Left kidney (tissue), 2 donors: ENCODE measurements around the gene MAEA. TPM values are rescaled to one million over a fixed set of nuclear protein-coding genes. Genes with fewer than 3 reads are reported as not detected.
"Not testable (repeated sequence)": the region's sequence is repeated elsewhere in the genome, so short reads cannot be mapped to it uniquely, and the experiment has no call there.

Source experiments
- DNase-seq: peaks from one replicate; pipeline ENCODE4 v3.0.0-alpha.2; 2013
- polyA plus RNA-seq: library from polyadenylated mRNA; unstranded; fragments of 120-200 nt; gene quantifications from one replicate; pipeline ENCODE4 v1.2.1, GENCODE V29; 2013; ENCODE audit not compliant: insufficient read length

MAEA gene
- polyA plus RNA-seq, 1 donor, result 62.7 TPM

- no peak for DNase-seq
Observed at GRCh38 chr4:1321486-1321885, 31.8 kb downstream of the MAEA start.

GRCh38 chr4:1321946-1322650 is 32.4 kb downstream of the MAEA start:
- no peak for DNase-seq

- DNase-seq, result no peak
Observed at GRCh38 chr4:1323280-1323634, 33.6 kb downstream of the MAEA start.

GRCh38 chr4:1323635-1324442 is 34.1 kb downstream of the MAEA start:
- DNase-seq, result no peak

GRCh38 chr4:1324443-1325175 is 34.9 kb downstream of the MAEA start:
- DNase-seq, result not testable (repeated sequence)

- no peak for DNase-seq
Observed at GRCh38 chr4:1325176-1325480, 35.4 kb downstream of the MAEA start.

- no peak for DNase-seq
Observed at GRCh38 chr4:1325681-1326635, 36.3 kb downstream of the MAEA start.

- no peak for DNase-seq
Observed at GRCh38 chr4:1326751-1327525, 37.2 kb downstream of the MAEA start.

GRCh38 chr4:1327526-1328266 is 38.0 kb downstream of the MAEA start:
- DNase-seq, result no peak

- DNase-seq, result no peak
Observed at GRCh38 chr4:1328267-1329155, 38.8 kb downstream of the MAEA start.

- no peak for DNase-seq
Observed at GRCh38 chr4:1329408-1330371, 40.0 kb downstream of the MAEA start.

GRCh38 chr4:1330761-1331590 is 41.3 kb downstream of the MAEA start:
- no peak for DNase-seq

- DNase-seq, result no peak
Observed at GRCh38 chr4:1331591-1332353, 42.1 kb downstream of the MAEA start.

GRCh38 chr4:1332686-1333085 is 43.0 kb downstream of the MAEA start:
- DNase-seq, result no peak

- DNase-seq, result no peak
Observed at GRCh38 chr4:1333256-1333655, 43.6 kb downstream of the MAEA start.

GRCh38 chr4:1333851-1334578 is 44.3 kb downstream of the MAEA start:
- DNase-seq, result not testable (repeated sequence)
